Common myeloid progenitor, CD34-positive (primary cell): Measurements from ENCODE around the gene ENGASE.

Experiments
- CTCF ChIA-PET: fragments of 350-600 bp; sonication (Branson Sonifier 250); formaldehyde crosslinking; loops from one replicate; lab custom pipeline; 2021; ENCODE audit warnings: antibody characterized with exemption; lab: Charles Lee
- POLR2A ChIA-PET: fragments of 350-600 bp; sonication (Branson Sonifier 250); formaldehyde crosslinking; loops from one replicate; lab custom pipeline; 2021; ENCODE audit warnings: antibody characterized with exemption; lab: Charles Lee
- DNase-seq, 3 donors: peaks; one replicate each; pipeline versions ENCODE4 v3.0.0 to v3.0.0-alpha.2; 2013
- H3K27ac ChIP-seq, 2 experiments: 1 replicate in 1 of 2; 2 replicates in 1 of 2; pipeline ENCODE4 v1.7.0; 2013; ENCODE audit warnings: inconsistent platforms in 2 of 2, low read length in 2 of 2, mild to moderate bottlenecking in 2 of 2, low read depth in 1 of 2, moderate library complexity in 1 of 2; ENCODE audit not compliant: severe bottlenecking in 2 of 2, insufficient read depth in 1 of 2, poor library complexity in 1 of 2
- H3K27me3 ChIP-seq, 5 experiments: replicated peaks in 2 of 5; 1 replicate in 3 of 5; 2 replicates in 2 of 5; pipeline versions ENCODE4 v1.6.1 to v1.7.0; 2013; ENCODE audit warnings: low read length in 4 of 5, mild to moderate bottlenecking in 2 of 5, moderate library complexity in 2 of 5, inconsistent platforms in 1 of 5; ENCODE audit not compliant: insufficient read depth in 5 of 5, control insufficient read depth in 4 of 5
- H3K36me3 ChIP-seq, 4 experiments: 1 replicate in 2 of 4; 2 replicates in 2 of 4; pipeline versions ENCODE4 v1.6.1 to v1.7.0; 2013; ENCODE audit warnings: low read length in 3 of 4, control low read depth in 1 of 4, mild to moderate bottlenecking in 1 of 4; ENCODE audit not compliant: control insufficient read depth in 4 of 4, insufficient read depth in 4 of 4
- H3K4me1 ChIP-seq, 4 experiments: 1 replicate in 3 of 4; 2 replicates in 1 of 4; pipeline versions ENCODE4 v1.6.1 to v1.7.1; 2013; ENCODE audit warnings: low read length in 3 of 4, mild to moderate bottlenecking in 3 of 4, control low read depth in 1 of 4, inconsistent platforms in 1 of 4, moderate library complexity in 1 of 4; ENCODE audit not compliant: control insufficient read depth in 4 of 4, insufficient read depth in 4 of 4; ENCODE audit errors: control extremely low read depth in 1 of 4
- H3K4me3 ChIP-seq, 7 experiments: 1 replicate in 4 of 7; 2 replicates in 3 of 7; pipeline versions ENCODE4 v1.5.1 to v1.7.0; 2013; ENCODE audit warnings: mild to moderate bottlenecking in 7 of 7, low read length in 6 of 7, moderate library complexity in 6 of 7, inconsistent platforms in 2 of 7, low read depth in 2 of 7, control low read depth in 1 of 7; ENCODE audit not compliant: insufficient read depth in 4 of 7, control insufficient read depth in 1 of 7; ENCODE audit errors: extremely low read depth in 1 of 7
- H3K9me3 ChIP-seq, 5 experiments: 1 replicate in 4 of 5; 2 replicates in 1 of 5; pipeline versions ENCODE4 v1.6.1 to v1.7.1; 2013; ENCODE audit warnings: low read length in 4 of 5, mild to moderate bottlenecking in 2 of 5, inconsistent platforms in 1 of 5, low read depth in 1 of 5, moderate library complexity in 1 of 5; ENCODE audit not compliant: control insufficient read depth in 4 of 5, insufficient read depth in 2 of 5; ENCODE audit errors: control extremely low read depth in 1 of 5
- WGBS: methylation state at CpG from one replicate; pipeline ENCODE4 v1.1.5; 2013; ENCODE audit not compliant: insufficient coverage; 5-methylcytosine and 5-hydroxymethylcytosine counted together

The ENGASE gene

DNA sequence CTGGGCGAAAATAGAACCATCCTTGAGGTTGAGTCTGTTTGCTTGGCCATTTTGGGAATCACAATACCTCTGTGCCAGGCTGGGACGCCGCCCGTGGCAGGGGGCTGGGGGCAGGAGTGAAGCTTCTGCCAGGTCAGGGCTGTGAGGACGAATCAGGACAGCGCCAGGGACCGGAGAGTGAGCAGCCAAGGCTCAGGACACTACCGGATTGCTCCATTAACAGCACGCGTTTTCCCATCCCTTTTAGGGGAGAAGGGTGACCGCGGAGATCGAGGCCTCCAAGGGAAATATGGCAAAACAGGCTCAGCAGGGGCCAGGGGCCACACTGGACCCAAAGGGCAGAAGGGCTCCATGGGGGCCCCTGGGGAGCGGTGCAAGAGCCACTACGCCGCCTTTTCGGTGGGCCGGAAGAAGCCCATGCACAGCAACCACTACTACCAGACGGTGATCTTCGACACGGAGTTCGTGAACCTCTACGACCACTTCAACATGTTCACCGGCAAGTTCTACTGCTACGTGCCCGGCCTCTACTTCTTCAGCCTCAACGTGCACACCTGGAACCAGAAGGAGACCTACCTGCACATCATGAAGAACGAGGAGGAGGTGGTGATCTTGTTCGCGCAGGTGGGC is 27.2 kb upstream of the ENGASE start:
- no peak for DNase-seq
- H3K4me3 ChIP-seq: no peak overlapping the region
- no peaks in the 10 kb centered on the region for H3K9me3 ChIP-seq
- 98% methylated on average over 29 of the region's 30 CpGs for WGBS
- H3K27me3 ChIP-seq: peaks cover 0 to 2% (median 0%) of the 10 kb centered on the region in 5 experiments
- POLR2A ChIA-PET: no interaction called here
- H3K4me1 ChIP-seq: no peaks in the 10 kb centered on the region
- H3K36me3 ChIP-seq: no peaks in the 10 kb centered on the region
- CTCF ChIA-PET: interaction anchor here (1.0 to 2.1 kb wide), 3 partner anchors 13 to 345 kb away, joined by 3 to 7 read pairs (median 5); no protein-coding TSS in a partner anchor
- no peak overlapping the region for H3K27ac ChIP-seq

DNA sequence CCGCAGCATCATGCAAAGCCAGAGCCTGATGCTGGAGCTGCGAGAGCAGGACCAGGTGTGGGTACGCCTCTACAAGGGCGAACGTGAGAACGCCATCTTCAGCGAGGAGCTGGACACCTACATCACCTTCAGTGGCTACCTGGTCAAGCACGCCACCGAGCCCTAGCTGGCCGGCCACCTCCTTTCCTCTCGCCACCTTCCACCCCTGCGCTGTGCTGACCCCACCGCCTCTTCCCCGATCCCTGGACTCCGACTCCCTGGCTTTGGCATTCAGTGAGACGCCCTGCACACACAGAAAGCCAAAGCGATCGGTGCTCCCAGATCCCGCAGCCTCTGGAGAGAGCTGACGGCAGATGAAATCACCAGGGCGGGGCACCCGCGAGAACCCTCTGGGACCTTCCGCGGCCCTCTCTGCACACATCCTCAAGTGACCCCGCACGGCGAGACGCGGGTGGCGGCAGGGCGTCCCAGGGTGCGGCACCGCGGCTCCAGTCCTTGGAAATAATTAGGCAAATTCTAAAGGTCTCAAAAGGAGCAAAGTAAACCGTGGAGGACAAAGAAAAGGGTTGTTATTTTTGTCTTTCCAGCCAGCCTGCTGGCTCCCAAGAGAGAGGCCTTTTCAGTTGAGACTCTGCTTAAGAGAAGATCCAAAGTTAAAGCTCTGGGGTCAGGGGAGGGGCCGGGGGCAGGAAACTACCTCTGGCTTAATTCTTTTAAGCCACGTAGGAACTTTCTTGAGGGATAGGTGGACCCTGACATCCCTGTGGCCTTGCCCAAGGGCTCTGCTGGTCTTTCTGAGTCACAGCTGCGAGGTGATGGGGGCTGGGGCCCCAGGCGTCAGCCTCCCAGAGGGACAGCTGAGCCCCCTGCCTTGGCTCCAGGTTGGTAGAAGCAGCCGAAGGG is 26.4 kb upstream of the ENGASE start:
- 96% methylated on average over 28 of the region's 41 CpGs for WGBS
- Histone ChIP-seq H3K9me3 (peaks cover 0 to 2% (median 0%) of the 10 kb centered on the region in 5 experiments), H3K4me3 (no peak overlapping the region), H3K4me1 (no peaks in the 10 kb centered on the region), H3K27me3 (peaks cover 0 to 2% (median 1%) of the 10 kb centered on the region in 5 experiments), H3K36me3 (no peaks in the 10 kb centered on the region), H3K27ac (no peak overlapping the region)
- POLR2A ChIA-PET: no interaction called here
- DNase-seq: no peak
- CTCF ChIA-PET: interaction anchor here (0.7 to 2.1 kb wide), 8 partner anchors 12 to 344 kb away, joined by 3 to 7 read pairs (median 3); no protein-coding TSS in a partner anchor

DNA sequence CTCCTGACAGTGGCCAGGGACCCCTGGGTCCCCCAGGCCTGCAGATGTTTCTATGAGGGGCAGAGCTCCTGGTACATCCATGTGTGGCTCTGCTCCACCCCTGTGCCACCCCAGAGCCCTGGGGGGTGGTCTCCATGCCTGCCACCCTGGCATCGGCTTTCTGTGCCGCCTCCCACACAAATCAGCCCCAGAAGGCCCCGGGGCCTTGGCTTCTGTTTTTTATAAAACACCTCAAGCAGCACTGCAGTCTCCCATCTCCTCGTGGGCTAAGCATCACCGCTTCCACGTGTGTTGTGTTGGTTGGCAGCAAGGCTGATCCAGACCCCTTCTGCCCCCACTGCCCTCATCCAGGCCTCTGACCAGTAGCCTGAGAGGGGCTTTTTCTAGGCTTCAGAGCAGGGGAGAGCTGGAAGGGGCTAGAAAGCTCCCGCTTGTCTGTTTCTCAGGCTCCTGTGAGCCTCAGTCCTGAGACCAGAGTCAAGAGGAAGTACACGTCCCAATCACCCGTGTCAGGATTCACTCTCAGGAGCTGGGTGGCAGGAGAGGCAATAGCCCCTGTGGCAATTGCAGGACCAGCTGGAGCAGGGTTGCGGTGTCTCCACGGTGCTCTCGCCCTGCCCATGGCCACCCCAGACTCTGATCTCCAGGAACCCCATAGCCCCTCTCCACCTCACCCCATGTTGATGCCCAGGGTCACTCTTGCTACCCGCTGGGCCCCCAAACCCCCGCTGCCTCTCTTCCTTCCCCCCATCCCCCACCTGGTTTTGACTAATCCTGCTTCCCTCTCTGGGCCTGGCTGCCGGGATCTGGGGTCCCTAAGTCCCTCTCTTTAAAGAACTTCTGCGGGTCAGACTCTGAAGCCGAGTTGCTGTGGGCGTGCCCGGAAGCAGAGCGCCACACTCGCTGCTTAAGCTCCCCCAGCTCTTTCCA is 25.5 kb upstream of the ENGASE start:
- ChIA-PET POLR2A (no interaction called here), CTCF (interaction anchor here (0.7 to 2.1 kb wide), 7 partner anchors 12 to 343 kb away, joined by 3 to 7 read pairs (median 3); no protein-coding TSS in a partner anchor)
- H3K36me3 ChIP-seq: no peaks in the 10 kb centered on the region
- peaks cover 0 to 9% (median 2%) of the 10 kb centered on the region in 5 experiments for H3K9me3 ChIP-seq
- no peak overlapping the region for H3K4me3 ChIP-seq
- 79% methylated on average over 17 of the region's 21 CpGs for WGBS
- no peaks in the 10 kb centered on the region for H3K4me1 ChIP-seq
- H3K27me3 ChIP-seq: peaks cover 0 to 2% (median 1%) of the 10 kb centered on the region in 5 experiments
- DNase-seq: no peak
- no peak overlapping the region for H3K27ac ChIP-seq

DNA sequence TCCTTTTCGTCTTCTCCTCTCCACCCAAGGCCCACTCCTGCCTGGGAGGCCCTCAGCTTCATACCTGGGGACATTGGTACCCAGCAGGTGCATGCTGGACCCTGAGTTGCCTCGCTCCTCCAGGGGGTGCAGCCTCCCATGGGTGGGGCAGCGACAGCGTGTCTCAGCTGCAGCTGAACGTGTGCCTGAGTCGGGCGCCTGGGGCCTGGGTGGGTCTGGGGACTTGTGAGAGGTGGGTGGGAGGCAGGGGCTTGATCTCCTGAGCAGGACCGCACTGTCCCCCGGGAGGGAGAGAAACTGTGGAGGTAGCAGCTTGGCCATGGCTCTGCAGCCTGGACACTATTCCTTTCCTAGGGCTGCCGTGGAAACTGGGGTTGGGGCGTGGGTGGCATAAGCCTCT is 24.8 kb upstream of the ENGASE start:
- POLR2A ChIA-PET: no interaction called here

DNA sequence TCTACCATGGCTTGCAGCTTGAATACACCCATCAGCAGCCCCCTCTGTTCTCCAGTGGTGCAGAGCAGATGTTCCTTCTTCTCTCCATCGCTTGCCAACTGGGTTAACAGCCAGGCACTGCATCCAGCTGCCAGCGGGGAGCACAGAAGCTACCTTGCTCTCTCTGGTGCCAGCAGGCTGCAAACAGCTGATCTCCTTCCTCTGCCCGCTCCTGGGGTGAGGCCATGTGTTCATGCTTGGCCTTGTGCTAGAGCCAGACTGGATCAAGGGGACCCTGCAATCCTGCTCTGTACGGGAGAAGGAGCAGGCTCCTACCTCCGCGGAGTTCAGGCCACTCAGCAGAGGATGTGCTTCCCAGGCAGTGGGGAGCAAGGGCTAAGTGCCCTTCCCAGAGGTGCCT is 24.1 kb upstream of the ENGASE start:
- Histone ChIP-seq H3K27ac (no peak overlapping the region), H3K4me3 (no peak overlapping the region), H3K9me3 (peaks cover 0 to 12% (median 8%) of the 10 kb centered on the region in 5 experiments), H3K36me3 (no peaks in the 10 kb centered on the region), H3K4me1 (no peaks in the 10 kb centered on the region), H3K27me3 (peaks cover 0 to 2% (median 0%) of the 10 kb centered on the region in 5 experiments)
- CTCF ChIA-PET: interaction anchor here (1.2 kb wide), 1 partner anchor 342 kb away, joined by 4 read pairs; no protein-coding TSS in a partner anchor
- 97% methylated on average over 6 of the region's 6 CpGs for WGBS
- no peak for DNase-seq
- POLR2A ChIA-PET: no interaction called here

More for the DNA sequence above, 24.8 kb upstream of the ENGASE start:
- H3K36me3 ChIP-seq: no peaks in the 10 kb centered on the region
- CTCF ChIA-PET: interaction anchor here (1.1 to 2.1 kb wide), 3 partner anchors 13 to 342 kb away, joined by 3 to 7 read pairs (median 4); no protein-coding TSS in a partner anchor
- no peak for DNase-seq
- WGBS: 97% methylated on average over 5 of the region's 11 CpGs
- H3K27ac ChIP-seq: no peak overlapping the region
- no peak overlapping the region for H3K4me3 ChIP-seq
- H3K9me3 ChIP-seq: peaks cover 0 to 12% (median 8%) of the 10 kb centered on the region in 5 experiments
- no peaks in the 10 kb centered on the region for H3K4me1 ChIP-seq
- peaks cover 0 to 2% (median 1%) of the 10 kb centered on the region in 5 experiments for H3K27me3 ChIP-seq

DNA sequence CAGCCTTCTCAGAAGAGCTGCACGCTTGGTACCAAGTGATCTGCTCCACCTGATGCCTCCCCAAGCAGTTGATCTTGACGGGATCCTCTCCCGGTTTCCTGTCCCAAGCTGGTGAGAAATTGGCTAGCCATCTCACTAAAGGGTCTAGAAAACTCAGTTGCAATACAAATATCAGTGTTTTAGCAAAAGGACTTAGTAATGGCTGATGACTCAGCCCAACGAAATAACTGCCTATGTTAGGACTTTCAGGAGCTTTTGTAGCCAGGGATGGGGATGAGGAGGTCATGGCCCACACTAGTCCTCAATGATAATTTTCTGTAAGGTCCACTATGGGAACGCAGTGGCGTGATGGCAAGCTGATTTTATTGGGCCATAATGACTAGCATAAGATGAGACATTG is 23.3 kb upstream of the ENGASE start:
- Histone ChIP-seq H3K27ac (no peak overlapping the region), H3K4me3 (no peak overlapping the region), H3K27me3 (peaks cover 0 to 2% (median 0%) of the 10 kb centered on the region in 5 experiments), H3K9me3 (peaks cover 0 to 12% (median 8%) of the 10 kb centered on the region in 5 experiments), H3K4me1 (no peaks in the 10 kb centered on the region), H3K36me3 (no peaks in the 10 kb centered on the region)
- ChIA-PET CTCF (no interaction called here), POLR2A (no interaction called here)
- 88% methylated on average over 4 of the region's 6 CpGs for whole genome bisulfite sequencing
- DNase-seq: no peak
